GM20000 (cell line): ENCODE data around the gene FCAMR.
A peak's percentile ranks its signal among the peaks of the same experiment; 100 is the strongest.

Experiments used
- DNase-seq: peaks from one replicate; pipeline ENCODE4 v3.0.0; 2012; ENCODE audit warnings: low spot score
- TF ChIP-seq, protein P1 (sequence below): IDR thresholded peaks from 2 replicates; pipeline ENCODE4 v1.5.1; 2012; ENCODE audit warnings: mild to moderate bottlenecking, control low read depth; ENCODE audit errors: extremely low read depth, missing control alignments

The FCAMR gene

DNA sequence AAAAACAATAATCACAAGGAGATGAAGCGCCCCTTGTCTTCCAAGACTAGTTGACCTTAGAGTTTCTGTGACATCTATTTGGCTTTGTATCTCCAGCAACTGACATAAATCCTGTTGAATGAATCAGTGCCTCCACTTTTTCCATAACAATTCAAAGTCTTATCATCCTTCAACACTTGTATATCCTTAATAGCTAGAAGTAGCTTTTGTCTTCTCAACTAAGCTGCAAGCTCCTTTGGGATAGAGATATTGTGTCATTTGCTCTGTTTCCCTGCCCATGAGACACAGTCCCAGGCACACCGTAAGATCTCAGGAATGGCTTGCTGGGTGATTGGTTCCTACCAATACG lies 29.7 kb downstream of the FCAMR start:
- DNase-seq = no peak
- TF ChIP-seq, protein P1, sequence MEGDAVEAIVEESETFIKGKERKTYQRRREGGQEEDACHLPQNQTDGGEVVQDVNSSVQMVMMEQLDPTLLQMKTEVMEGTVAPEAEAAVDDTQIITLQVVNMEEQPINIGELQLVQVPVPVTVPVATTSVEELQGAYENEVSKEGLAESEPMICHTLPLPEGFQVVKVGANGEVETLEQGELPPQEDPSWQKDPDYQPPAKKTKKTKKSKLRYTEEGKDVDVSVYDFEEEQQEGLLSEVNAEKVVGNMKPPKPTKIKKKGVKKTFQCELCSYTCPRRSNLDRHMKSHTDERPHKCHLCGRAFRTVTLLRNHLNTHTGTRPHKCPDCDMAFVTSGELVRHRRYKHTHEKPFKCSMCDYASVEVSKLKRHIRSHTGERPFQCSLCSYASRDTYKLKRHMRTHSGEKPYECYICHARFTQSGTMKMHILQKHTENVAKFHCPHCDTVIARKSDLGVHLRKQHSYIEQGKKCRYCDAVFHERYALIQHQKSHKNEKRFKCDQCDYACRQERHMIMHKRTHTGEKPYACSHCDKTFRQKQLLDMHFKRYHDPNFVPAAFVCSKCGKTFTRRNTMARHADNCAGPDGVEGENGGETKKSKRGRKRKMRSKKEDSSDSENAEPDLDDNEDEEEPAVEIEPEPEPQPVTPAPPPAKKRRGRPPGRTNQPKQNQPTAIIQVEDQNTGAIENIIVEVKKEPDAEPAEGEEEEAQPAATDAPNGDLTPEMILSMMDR = no peak

DNA sequence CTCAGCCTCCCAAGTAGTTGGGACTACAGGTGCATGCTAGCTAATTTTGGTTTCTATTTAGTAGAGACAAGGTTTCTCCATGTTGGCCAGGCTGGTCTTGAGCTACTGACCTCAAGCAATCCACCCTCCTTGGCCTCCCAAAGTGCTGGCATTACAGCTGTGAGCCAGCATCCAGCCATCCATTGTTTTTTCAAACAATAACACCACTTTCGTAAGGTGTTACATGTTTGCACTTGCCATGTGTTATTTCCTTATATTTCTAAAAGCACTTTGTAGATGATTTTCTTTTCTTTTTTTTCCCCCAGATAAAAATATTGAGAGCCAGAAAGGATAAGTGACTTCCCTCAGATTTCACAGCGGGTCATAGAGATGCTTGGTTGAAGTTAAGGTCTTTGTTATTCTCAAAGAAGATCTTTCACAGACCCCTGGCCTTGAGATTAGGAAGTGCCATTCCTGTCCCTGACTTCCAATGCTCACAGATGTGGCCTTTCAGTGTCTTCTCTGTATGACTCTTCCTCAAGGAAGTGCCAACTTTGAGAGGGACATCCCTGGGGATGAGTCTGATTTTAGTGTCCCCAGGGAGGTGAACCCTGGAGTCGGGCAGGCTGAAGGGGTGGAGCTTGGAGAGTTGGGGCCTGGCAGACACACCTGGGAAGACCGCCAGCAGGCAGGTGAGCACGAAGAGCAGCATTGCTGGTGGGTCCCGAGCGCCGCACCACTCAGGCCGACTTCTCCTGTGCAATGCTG lies 30.2 kb downstream of the FCAMR start:
- no peak for DNase-seq
- TF ChIP-seq, protein P1 = no peak

GRCh38 chr1:206939131-206939530 lies 31.1 kb downstream of the FCAMR start:
- TF ChIP-seq, protein P1 = no peak
- no peak for DNase-seq

GRCh38 chr1:206937425-206937824 lies 32.8 kb downstream of the FCAMR start:
- TF ChIP-seq, protein P1 = no peak
- DNase-seq = no peak

- TF ChIP-seq, protein P1 = peak; percentile 45
- peak; percentile 53 for DNase-seq
Measured at GRCh38 chr1:206935491-206936067, 34.7 kb downstream of the FCAMR start.

GRCh38 chr1:206933333-206933945 lies 36.8 kb downstream of the FCAMR start:
- DNase-seq = peak; percentile 64
- TF ChIP-seq, protein P1 = peak; percentile 78

- no peak for DNase-seq
- TF ChIP-seq, protein P1 = no peak
Measured at GRCh38 chr1:206932177-206932576, 38.1 kb downstream of the FCAMR start.
